GM12891 (cell line): ENCODE data around the gene EPB41L2.

ENCODE experiments used
- POLR2A ChIP-seq: IDR thresholded peaks from 2 replicates; pipeline ENCODE4 v1.6.1; 2011; ENCODE audit warnings: low read depth, low read length, control low read depth
- POLR2AphosphoS5 ChIP-seq: IDR thresholded peaks from 2 replicates; pipeline ENCODE4 v1.6.1; 2011; ENCODE audit warnings: low read depth, low read length, control low read depth
- TAF1 ChIP-seq: IDR thresholded peaks from 2 replicates; pipeline ENCODE4 v1.6.1; 2011; ENCODE audit warnings: low read depth, low read length, control low read depth

DNA sequence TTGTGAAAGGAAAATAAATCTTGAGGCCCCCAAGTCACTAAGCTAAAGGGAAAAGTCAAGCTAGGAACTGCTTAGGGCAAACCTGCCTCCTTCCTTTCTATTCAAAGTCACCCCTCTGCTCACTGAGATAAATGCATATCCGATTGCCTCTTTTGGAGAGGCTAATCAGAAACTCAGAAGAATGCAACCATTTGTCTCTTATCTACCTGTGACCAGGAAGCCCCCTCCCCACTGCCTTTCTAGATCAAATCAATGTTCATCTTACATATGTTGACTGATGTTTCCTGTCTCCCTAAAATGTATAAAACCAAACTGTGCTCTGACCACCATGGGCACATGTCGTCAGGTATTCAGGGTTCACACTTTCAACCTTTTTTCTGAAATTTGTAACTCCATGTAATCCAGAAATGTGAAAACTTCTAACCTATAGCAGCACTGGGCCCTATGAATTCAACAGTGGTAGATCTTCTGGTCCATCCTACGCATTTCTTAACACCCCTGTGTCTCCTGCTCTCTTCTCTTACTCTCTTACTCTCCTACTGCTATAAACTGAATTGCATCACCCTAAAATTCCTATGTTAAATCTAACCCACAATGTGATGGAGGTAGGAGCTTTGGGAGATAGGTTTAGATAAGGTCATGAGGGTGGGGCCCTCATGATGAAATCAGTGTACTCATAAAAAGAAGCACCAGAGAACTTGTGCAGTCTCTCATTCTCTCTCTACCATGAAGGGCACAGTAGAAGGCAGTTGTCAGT lies 89.3 kb downstream of the EPB41L2 start:
- TF ChIP-seq POLR2AphosphoS5 (no peak), POLR2A (no peak), TAF1 (no peak)
